Measurements from ENCODE around the gene FAT2.
"Not testable (repeated sequence)": the region's sequence is repeated elsewhere in the genome, so short reads cannot be mapped to it uniquely, and the experiment has no call there.

The FAT2 gene

GRCh38 chr5:151611127-151611775, 20.1 kb upstream of the FAT2 start:
- FAIRE-seq: no peak

DNA sequence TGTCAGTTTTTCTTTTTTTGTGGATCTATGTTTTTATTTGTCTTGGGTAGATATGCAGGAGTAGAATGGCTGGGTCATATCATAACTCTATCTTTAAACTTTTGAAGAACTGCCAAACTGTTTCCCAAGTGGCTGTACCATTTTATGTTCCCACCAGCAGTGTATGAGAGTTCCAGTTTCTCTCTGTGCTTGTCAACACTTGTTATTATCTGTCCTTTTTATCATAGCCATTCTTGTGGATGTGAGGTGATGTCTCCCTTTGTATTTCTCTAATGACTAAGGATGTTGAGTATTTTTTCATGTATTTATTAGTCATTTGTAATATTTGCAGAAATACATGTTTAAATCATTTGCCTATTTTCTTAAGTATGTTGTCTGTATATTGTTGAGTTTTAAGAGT, 17.4 kb upstream of the FAT2 start:
- FAIRE-seq: no peak

DNA sequence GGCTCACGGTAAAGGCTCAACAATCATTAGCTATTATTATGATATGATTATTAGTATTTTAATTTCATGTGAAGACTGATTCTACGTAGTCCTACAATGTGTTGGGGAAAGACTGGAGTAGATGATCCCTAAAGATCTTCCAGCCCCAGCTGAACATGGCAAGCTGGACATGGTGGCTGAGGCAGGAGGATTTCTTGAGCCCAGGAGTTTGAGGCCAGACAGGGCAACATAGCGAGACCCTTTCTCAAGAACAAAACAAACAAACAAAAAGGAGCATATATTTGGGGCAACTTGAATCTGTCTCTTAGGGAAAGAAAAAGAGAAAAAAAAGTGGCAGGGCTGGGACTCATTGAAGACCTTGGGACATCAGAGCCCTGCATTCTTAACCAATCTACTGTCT, 16.2 kb upstream of the FAT2 start:
- no peak for FAIRE-seq

DNA sequence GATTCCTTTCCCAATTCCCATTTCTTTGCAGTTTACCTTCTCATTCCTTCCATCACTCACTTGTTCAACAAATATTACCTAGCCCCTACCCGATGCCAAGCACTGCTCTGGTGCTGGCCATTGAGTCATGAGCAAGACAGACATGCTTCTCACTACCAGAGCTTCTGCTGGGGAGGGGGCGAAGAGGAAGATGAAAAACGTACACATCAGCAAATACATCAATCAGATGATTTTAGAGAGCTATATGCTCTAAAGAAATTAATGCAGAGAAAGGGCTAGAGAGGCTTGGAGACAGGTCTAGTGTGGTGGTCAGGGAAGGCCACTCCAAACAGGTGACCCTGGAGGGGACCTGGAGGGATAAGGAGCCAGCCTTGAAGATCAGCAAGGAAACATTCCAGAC, 14.4 kb upstream of the FAT2 start:
- no peak for FAIRE-seq

GRCh38 chr5:151602806-151603205, 11.7 kb upstream of the FAT2 start:
- FAIRE-seq: no peak

DNA sequence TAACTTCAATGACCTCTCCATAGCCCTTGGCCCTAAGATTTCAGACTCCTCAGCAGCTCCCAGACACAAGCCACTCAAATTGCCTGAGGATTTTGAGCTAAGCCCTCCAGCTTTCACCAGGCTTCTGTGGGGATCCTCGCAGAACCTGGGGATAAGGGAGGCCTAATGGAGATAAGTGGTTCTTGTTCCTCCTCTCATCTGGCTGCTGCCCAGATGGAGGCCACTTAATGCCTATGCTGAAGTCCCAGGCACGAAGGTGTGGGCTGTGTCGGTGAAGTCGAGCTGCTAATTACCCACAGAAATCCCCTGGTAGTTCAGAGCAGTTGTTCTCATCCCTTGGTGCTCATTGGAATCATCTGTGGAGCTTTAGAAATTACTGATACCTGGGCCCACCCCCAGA, 10.3 kb upstream of the FAT2 start:
- no peak for FAIRE-seq

- FAIRE-seq: no peak
Observed at GRCh38 chr5:151600069-151600665, 9.0 kb upstream of the FAT2 start.

DNA sequence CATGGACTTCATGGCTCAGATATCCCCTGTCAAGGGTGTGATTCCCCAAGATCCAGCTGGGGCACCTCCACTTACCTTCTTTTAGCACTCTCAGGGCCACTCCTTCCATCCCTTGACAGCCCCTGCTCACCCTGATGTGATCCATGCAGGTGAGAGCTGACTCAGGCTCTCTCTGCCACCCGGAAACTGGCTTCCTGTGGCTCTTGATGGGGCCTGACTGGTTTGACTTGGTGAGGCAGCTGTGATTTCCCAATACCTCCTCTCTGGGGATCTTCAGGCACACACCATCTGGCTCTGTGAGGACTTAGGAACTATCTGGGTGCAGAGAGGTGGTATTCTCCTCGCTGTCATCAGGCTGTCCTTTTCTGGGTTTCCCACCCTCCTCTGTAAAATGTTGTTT, 7.9 kb upstream of the FAT2 start:
- FAIRE-seq: no peak

- no peak for FAIRE-seq
Observed at GRCh38 chr5:151598549-151598948, 7.4 kb upstream of the FAT2 start.

- no peak for FAIRE-seq
Observed at GRCh38 chr5:151597749-151598148, 6.6 kb upstream of the FAT2 start.

DNA sequence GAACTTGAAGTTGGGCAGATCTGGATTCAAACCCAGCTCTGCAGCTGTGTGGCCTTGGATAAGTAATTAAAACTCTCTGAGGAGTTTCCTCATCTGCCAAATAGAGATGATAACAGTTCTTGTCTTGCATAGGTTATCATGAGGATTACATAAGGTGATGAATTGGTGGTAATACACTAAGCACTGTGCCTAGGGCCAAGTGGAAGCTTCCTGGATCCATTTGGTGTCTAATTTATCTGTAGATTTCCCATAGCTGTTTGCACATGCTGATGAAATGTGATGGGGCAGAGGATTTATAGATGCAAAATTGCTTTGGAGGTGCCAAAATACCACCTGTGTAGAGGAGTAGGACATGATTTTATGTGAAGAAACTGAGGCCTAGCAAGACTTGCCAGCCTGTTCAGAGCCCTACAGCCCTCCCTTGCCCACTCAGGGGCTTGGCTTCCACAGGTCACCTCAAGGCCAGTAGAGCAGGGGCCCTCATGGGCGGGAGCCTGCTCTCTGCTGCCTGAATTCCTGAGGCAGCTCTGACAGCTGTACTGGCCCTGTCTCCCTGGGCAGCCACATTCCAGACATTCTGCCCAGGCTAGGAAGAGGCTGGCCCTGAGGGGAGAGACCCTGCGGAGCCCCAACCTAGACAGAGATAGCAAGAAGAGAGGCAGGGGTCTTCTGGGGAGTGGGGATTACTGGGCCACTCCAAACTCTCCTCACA, 5.9 kb upstream of the FAT2 start:
- no peak for FAIRE-seq

DNA sequence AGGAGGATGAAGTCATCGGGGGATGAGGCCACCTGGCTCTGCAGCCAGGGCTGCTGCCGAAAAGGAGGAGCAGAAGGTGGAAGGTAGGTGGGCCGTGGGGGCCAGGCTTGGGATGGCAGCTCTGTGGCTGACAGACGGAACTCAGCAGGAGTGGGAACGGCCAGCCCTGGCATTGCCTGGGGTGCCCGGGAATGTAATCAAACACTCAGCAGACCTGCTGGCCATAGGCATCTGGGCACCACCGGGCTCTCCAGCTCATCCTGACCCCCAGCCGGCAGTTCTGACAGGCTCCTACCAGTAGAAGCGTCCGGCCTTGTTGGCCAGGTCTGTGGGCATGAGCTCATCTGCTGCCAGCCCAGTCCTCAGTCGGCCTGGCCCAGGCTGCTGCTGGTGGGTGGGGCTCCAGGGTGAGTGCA, 4.3 kb upstream of the FAT2 start:
- FAIRE-seq: no peak

DNA sequence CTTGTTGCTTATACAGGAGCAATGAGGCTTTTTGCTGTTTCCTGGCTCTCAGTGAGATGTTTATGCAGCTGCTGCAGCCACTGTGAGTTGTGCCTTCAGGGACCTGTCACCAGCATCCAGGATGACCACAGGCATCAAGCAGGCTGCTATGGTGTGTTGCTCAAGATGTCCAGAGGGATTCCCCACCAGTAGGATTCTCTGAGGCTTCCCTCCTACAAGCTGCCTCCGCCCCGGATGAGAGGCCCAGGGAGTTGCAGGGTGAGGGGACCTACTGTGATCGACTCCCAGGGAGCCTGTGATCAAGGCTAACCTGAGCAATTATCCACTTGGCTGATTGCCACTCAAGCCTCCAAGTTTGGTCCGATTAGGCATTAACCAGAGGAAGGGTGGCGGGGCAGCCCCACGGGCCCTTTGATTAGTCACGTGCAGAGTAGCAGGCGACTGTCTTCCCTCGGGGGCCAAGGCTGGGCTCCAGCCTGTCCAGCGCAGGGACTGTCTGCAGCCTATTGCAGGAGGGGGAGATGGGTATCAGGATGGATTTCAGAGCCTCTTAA, 1.8 kb upstream of the FAT2 start:
- FAIRE-seq: no peak

DNA sequence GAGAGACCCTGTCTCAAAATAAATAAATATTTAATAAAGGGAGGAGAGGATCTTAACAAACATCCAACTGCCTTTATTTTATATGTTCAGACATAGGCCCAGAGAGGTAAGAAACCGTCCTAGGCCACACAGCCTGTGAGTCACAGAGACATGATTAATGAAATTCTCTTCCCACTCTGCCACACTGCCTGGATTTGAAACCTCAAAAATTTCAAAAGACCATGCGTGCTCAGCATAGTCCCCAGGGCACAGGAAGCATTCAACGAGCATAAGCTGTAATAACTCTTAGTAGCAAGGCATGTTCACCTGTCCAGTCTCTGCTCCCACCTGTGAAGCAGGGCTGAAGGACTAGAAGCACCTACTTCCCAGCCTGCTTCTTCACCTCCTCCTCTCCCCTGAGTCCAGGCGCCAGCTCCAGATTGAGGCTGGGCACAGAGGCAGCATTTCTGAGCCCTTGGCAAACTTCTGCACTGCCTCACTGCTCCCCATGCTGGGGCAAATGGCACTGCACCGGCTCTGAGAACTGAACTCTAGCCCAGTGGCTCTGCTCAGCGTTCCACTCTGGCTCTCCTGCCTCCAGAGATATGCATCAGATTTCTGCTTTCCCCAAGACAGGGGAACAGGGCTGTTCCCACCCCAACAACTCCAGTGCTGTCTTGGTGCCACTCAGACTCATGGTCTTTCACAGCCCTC, 1.1 kb downstream of the FAT2 start:
- no peak for FAIRE-seq

DNA sequence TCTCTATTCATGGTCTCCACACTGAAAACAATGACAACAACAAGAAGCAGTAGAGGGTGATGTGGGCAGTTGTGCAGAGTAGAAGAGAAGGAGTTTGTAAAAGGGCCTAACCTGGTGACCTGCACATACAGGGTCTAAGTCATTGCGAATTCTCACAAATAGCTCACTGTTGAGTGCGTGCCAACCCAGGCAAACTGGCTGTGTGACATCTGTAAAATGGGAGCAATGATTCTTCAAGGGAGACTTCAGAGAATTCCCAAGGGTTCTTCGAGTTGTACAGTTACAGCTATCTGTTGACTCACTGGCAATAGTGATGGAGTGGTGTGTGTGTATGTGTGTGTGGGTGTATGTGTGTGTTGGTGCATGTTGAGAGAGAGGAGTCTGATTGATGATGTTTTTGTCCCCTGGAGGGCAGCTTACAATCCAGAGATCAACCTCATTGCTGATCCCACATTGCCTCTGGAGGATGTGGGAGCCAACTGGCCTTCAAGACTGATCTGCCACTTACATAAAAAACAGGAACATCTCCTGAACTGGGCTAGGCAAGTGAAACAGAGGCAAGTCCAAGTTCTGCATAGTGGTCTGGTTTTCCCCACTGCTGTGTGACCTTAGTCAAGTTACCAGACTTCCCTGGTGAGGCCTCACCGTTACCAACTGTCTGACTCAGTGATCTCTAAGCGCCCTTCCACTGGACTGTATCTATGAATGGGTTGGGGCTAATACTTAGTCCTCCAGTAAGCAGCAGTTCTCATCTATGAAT, 3.2 kb downstream of the FAT2 start:
- no peak for FAIRE-seq

GRCh38 chr5:151585970-151586369, 5.2 kb downstream of the FAT2 start:
- FAIRE-seq: no peak

- not testable (repeated sequence) for FAIRE-seq
Observed at GRCh38 chr5:151585344-151585743, 5.8 kb downstream of the FAT2 start.

DNA sequence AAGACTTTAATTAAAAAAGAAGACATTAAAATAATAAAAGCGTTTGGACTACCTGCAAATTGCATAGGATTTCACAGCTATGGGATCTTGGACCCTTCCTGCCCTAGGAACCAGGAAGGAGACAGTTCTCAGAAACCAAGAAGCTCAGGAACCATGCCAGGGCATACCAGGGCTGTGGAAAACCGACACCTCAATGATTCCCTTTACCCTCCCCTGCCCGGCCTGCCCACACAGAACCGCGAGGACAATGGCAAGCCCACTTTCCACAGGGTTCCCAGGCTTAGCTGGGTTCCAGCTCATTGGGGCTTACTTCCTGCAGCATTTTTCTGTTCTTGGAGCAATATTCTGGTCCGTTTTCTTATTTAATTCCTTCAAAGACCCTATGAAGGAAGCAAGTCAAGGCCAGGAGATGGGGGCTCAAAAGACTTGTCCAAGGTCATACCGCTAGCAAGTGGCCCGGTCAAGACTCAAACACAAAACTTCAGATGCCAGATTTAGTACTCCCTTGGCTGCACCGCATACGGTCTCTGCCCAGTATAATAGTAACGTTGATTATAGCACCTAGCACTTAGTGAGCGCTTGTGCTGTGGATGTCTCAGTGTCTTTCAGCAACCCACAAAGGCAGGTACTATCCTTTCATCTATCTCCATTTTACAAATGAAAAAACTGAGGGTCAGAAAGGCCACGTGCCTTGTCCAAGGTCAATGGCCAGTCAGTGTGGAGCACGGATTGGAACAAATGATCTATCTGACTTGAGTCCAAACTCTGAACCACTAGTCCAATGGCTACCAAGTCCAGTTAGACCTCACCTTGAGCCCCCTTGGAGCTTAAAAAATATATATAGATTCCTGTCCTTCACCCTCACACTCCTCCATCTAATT, 6.8 kb downstream of the FAT2 start:
- no peak for FAIRE-seq

DNA sequence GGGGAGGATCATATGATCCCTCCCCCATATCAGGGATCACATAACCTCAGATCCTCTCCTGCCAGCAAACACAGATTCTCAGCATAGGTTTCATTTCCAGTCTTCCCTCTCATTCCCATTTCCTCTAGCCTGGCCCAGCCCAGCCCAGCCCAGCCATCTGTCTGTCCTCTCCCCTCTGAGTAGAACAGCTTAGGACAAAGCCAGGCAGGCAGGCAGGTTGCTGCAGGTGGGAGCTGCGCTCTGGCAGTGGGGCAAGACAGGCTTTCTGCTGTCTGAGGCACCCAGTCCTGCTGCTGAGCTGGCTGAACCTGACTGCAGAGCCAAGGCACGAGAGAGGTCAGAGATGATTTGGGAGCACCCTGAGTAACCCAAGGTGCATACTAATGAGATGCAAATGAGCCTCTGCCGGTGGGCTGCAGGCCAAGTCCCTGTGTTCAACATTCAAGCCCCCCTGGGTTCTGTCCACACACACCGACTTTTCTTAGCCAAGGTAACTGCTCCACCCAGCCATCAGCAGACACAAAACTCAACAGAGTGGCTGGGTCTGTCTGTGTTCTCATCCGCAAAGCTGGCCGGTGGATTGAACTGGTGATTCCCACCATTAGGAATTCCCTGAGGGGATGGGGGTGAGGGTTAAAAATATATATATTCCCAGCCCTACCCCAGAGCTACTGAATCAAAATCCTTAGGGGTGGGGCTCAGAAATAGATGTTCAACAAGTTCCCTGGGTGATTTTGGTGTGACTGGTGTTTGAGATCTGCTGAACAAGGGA, 9.1 kb downstream of the FAT2 start:
- FAIRE-seq: no peak

DNA sequence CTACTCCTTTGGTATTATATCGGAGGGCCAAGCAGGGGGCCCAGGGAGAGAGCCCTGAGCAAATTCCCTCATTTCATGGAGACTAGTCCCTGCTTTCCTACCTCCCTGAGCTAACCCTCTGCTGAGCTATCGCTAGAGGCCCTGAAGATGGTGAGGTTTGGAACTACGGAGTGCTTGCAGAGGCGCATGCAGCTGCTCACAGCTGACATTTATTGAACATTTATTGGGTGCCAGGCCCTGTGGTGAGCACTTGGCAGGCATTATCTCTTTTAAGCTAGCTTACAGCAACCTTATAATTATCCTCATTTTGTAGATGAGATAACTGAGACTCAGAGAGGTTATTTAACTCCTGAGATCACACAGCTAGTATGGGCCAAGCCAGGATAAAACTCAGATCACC, 9.8 kb downstream of the FAT2 start:
- FAIRE-seq: no peak

DNA sequence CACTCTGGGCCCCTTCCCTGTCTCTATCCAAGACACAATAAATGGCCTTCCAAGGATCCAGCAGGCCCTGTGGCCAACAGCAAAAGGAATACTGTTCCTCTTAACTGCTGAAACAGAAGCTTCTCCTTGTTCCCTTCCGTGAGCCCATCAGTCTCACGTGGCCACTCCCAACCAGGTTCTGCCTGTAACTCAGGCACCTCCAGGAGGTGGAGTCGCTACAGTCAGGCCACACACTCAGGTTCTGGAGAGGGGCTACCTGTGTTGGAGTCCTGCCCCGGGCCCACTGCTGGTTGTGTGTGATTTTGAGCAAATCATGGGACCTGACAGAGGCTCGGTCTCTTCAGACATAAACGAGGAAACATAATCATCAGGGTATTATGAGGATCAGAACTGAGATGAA, 10.3 kb downstream of the FAT2 start:
- no peak for FAIRE-seq
